Fibroblast of skin of left biceps (primary cell): ENCODE data around the gene DNAH3.
"Not testable (repeated sequence)": the region's sequence is repeated elsewhere in the genome, so short reads cannot be mapped to it uniquely, and the experiment has no call there.

Experiments used
- DNase-seq, 2 experiments: peaks; one replicate each; pipeline ENCODE4 v3.0.0-alpha.2; 2013; ENCODE audit warnings: low read depth in 2 of 2

DNAH3 gene

GRCh38 chr16:21167360-21167759, 16.7 kb upstream of the DNAH3 start:
- peak; percentile 24 to 30 for DNase-seq

GRCh38 chr16:21166561-21166961, 15.9 kb upstream of the DNAH3 start:
- DNase-seq: no peak

- no peak for DNase-seq
Observed at GRCh38 chr16:21164521-21165168, 14.0 kb upstream of the DNAH3 start.

- no peak for DNase-seq
Observed at GRCh38 chr16:21163576-21163975, 12.9 kb upstream of the DNAH3 start.

- DNase-seq: peak; percentile 67 to 75
Observed at GRCh38 chr16:21162661-21163151, 12.1 kb upstream of the DNAH3 start.

- no peak for DNase-seq
Observed at GRCh38 chr16:21161211-21161610, 10.6 kb upstream of the DNAH3 start.

GRCh38 chr16:21160276-21160675, 9.6 kb upstream of the DNAH3 start:
- no peak for DNase-seq

GRCh38 chr16:21159281-21159951, 8.8 kb upstream of the DNAH3 start:
- no peak for DNase-seq

GRCh38 chr16:21158208-21159110, 7.8 kb upstream of the DNAH3 start, which contains the start of gene LDAF1:
Gene LDAF1 (plus strand): TSS chr16:21158674. CDS start chr16:21161183, 2,509 bp downstream.
- peak; percentile 28 to 35 for DNase-seq

- no peak for DNase-seq
Observed at GRCh38 chr16:21157632-21158031, 7.0 kb upstream of the DNAH3 start.

- DNase-seq: peak; percentile 60 to 68
Observed at GRCh38 chr16:21156767-21157467, 6.3 kb upstream of the DNAH3 start.

GRCh38 chr16:21156011-21156410, 5.4 kb upstream of the DNAH3 start:
- DNase-seq: not testable (repeated sequence)

GRCh38 chr16:21153124-21153729, 2.6 kb upstream of the DNAH3 start:
- DNase-seq: not testable (repeated sequence)

GRCh38 chr16:21152160-21153030, 1.7 kb upstream of the DNAH3 start:
- not testable (repeated sequence) for DNase-seq

GRCh38 chr16:21145738-21146137, 4.9 kb downstream of the DNAH3 start:
- no peak for DNase-seq

- no peak for DNase-seq
Observed at GRCh38 chr16:21134053-21134452, 16.6 kb downstream of the DNAH3 start.

GRCh38 chr16:21130811-21131210, 19.8 kb downstream of the DNAH3 start:
- DNase-seq: no peak

- DNase-seq: no peak
Observed at GRCh38 chr16:21128991-21129390, 21.7 kb downstream of the DNAH3 start.

- no peak for DNase-seq
Observed at GRCh38 chr16:21126518-21126917, 24.1 kb downstream of the DNAH3 start.

GRCh38 chr16:21125191-21125590, 25.5 kb downstream of the DNAH3 start:
- no peak for DNase-seq
